Endodermal cell (in vitro differentiated cells): ENCODE data around the gene MYLK3. TPM values are rescaled to one million over a fixed set of nuclear protein-coding genes. Genes with fewer than 3 reads are reported as not detected.
A peak's percentile ranks its signal among the peaks of the same experiment; 100 is the strongest.

Source experiments
- DNase-seq: peaks from one replicate; pipeline ENCODE4 v3.0.0-alpha.2; 2017
- H3K27ac ChIP-seq: 2 replicates; pipeline ENCODE4 v1.5.1; 2013; ENCODE audit warnings: mild to moderate bottlenecking, low read depth, low read length, moderate library complexity
- H3K27me3 ChIP-seq: 2 replicates; pipeline ENCODE4 v1.6.1; 2013; ENCODE audit warnings: mild to moderate bottlenecking, low read length, moderate library complexity; ENCODE audit not compliant: insufficient read depth, control insufficient read depth, poor library complexity, severe bottlenecking
- H3K36me3 ChIP-seq: 2 replicates; pipeline ENCODE4 v1.7.0; 2013; ENCODE audit warnings: mild to moderate bottlenecking, low read length, moderate library complexity; ENCODE audit not compliant: control insufficient read depth, insufficient read depth
- H3K4me1 ChIP-seq: one replicate; pipeline ENCODE4 v1.7.0; 2013; ENCODE audit warnings: low read length; ENCODE audit not compliant: control insufficient read depth, insufficient read depth
- H3K4me3 ChIP-seq: 2 replicates; pipeline ENCODE4 v1.5.1; 2013; ENCODE audit warnings: mild to moderate bottlenecking, low read length, moderate library complexity
- H3K9ac ChIP-seq: 2 replicates; pipeline ENCODE4 v1.6.1; 2013; ENCODE audit warnings: mild to moderate bottlenecking, low read length, moderate library complexity; ENCODE audit not compliant: poor library complexity, severe bottlenecking; ENCODE audit errors: extremely low read depth
- H3K9me3 ChIP-seq: 2 replicates; pipeline ENCODE4 v1.6.1; 2013; ENCODE audit warnings: mild to moderate bottlenecking, low read length, moderate library complexity; ENCODE audit not compliant: control insufficient read depth
- H3K27ac Mint-ChIP-seq: 2 replicates; pipeline ENCODE4 v1.8.0; 2020; ENCODE audit warnings: mixed read lengths
- H3K27me3 Mint-ChIP-seq: 2 replicates; pipeline ENCODE4 v1.8.0; 2021; ENCODE audit warnings: mild to moderate bottlenecking, mixed read lengths; ENCODE audit not compliant: insufficient read depth
- H3K36me3 Mint-ChIP-seq: 2 replicates; pipeline ENCODE4 v1.8.0; 2020; ENCODE audit warnings: low read depth, mixed read lengths
- H3K4me1 Mint-ChIP-seq: 2 replicates; pipeline ENCODE4 v1.8.0; 2020; ENCODE audit warnings: mixed read lengths
- H3K4me3 Mint-ChIP-seq: 2 replicates; pipeline ENCODE4 v1.8.0; 2020; ENCODE audit warnings: mild to moderate bottlenecking, moderate library complexity, mixed read lengths
- H3K9me3 Mint-ChIP-seq: 2 replicates; pipeline ENCODE4 v1.8.0; 2020; ENCODE audit warnings: mild to moderate bottlenecking, mixed read lengths
- CTCF ChIP-seq: fragments of 200-600 bp; sonication (generic); conservative IDR thresholded peaks from 2 replicates; pipeline ENCODE4 v1.5.0; 2021; ENCODE audit warnings: antibody characterized with exemption, mild to moderate bottlenecking
- WGBS, 2 experiments: methylation state at CpG; one replicate each; pipeline versions ENCODE4 v1.1.5 to v1.1.7; 2013; ENCODE audit warnings: missing lambda C conversion rate in 2 of 2, mixed read lengths in 1 of 2; ENCODE audit not compliant: insufficient coverage in 1 of 2, insufficient read length in 1 of 2; 5-methylcytosine and 5-hydroxymethylcytosine counted together
- total RNA-seq, 2 donors: library from RNA; stranded (reverse); fragmentation: NEBNext Ultra II Directional in 1 of 2; extraction: Animal tissue kit (Norgen Biotek cat#: 25700) in 1 of 2; gene quantifications; 2 replicates in 1 of 2; 3 replicates in 1 of 2; pipeline ENCODE4 v1.2.1, GENCODE V29; 2021

Gene MYLK3
- total RNA-seq, 2 donors from 2014 or later: 2.3 to 4.0 TPM

GRCh38 chr16:46743232-46743719 is 4.9 kb downstream of the MYLK3 start:
- Histone ChIP-seq H3K4me3 (no peak overlapping the region), H3K27me3 (no peaks in the 10 kb centered on the region), H3K27ac (peak overlapping the region; percentile 12), H3K36me3 (no peaks in the 10 kb centered on the region), H3K4me1 (peaks cover 33% of the 10 kb centered on the region), H3K9ac (no peak overlapping the region), H3K9me3 (no peaks in the 10 kb centered on the region)
- TF ChIP-seq CTCF: no peak
- Mint-ChIP-seq H3K4me1 (peaks cover 53% of the 10 kb centered on the region), H3K9me3 (no peaks in the 10 kb centered on the region), H3K4me3 (no peak overlapping the region), H3K27me3 (no peaks in the 10 kb centered on the region), H3K27ac (no peak overlapping the region), H3K36me3 (no peaks in the 10 kb centered on the region)
- WGBS, 2 experiments: 67 to 81% methylated on average over 8 to 10 of the region's 10 CpGs
- peak; percentile 75 for DNase-seq

GRCh38 chr16:46739934-46740333 is 8.2 kb downstream of the MYLK3 start:
- no peaks in the 10 kb centered on the region for H3K9me3 Mint-ChIP-seq
- no peaks in the 10 kb centered on the region for H3K36me3 Mint-ChIP-seq
- peaks cover 25% of the 10 kb centered on the region for H3K4me1 Mint-ChIP-seq
- no peaks in the 10 kb centered on the region for H3K9me3 ChIP-seq
- no peaks in the 10 kb centered on the region for H3K27me3 Mint-ChIP-seq
- peaks cover 23% of the 10 kb centered on the region for H3K4me1 ChIP-seq
- peak overlapping the region; percentile 54 for H3K4me3 ChIP-seq
- H3K4me3 Mint-ChIP-seq: no peak overlapping the region
- no peaks in the 10 kb centered on the region for H3K36me3 ChIP-seq
- DNase-seq: peak; percentile 53
- 62% methylated on average over 2 of the region's 2 CpGs for WGBS, 2 experiments
- peak overlapping the region; percentile 3 for H3K9ac ChIP-seq
- H3K27me3 ChIP-seq: no peaks in the 10 kb centered on the region
- peak overlapping the region; percentile 2 for H3K27ac Mint-ChIP-seq
- no peak for TF ChIP-seq CTCF
- no peak overlapping the region for H3K27ac ChIP-seq

- H3K27ac Mint-ChIP-seq: no peak overlapping the region
- H3K9me3 Mint-ChIP-seq: no peaks in the 10 kb centered on the region
- H3K36me3 Mint-ChIP-seq: no peaks in the 10 kb centered on the region
- H3K9me3 ChIP-seq: no peaks in the 10 kb centered on the region
- H3K4me1 Mint-ChIP-seq: peaks cover 14% of the 10 kb centered on the region
- no peak for TF ChIP-seq CTCF
- no peak overlapping the region for H3K4me3 ChIP-seq
- H3K4me3 Mint-ChIP-seq: no peak overlapping the region
- no peak overlapping the region for H3K9ac ChIP-seq
- 95 to 96% methylated on average over 5 to 14 of the region's 14 CpGs for WGBS, 2 experiments
- no peak overlapping the region for H3K27ac ChIP-seq
- peak; percentile 40 for DNase-seq
- H3K36me3 ChIP-seq: no peaks in the 10 kb centered on the region
- H3K27me3 Mint-ChIP-seq: no peaks in the 10 kb centered on the region
- no peaks in the 10 kb centered on the region for H3K27me3 ChIP-seq
- peaks cover 11% of the 10 kb centered on the region for H3K4me1 ChIP-seq
These were observed 10.4 kb downstream of the MYLK3 start for GRCh38 chr16:46737621-46738214.
